Osteoblast (primary cell): ENCODE results near the gene PI4K2A. TPM values are rescaled to one million over a fixed set of nuclear protein-coding genes. Genes with fewer than 3 reads are reported as not detected.

Experiments
- DNase-seq: peaks from one replicate; pipeline ENCODE4 v3.0.0; 2011; ENCODE audit warnings: low spot score, mixed read lengths; ENCODE audit not compliant: insufficient read length; ENCODE audit errors: missing footprints
- H2AFZ ChIP-seq: 2 replicates; pipeline ENCODE4 v1.6.0; 2011; ENCODE audit warnings: mild to moderate bottlenecking, low read length
- H3K27ac ChIP-seq: 2 replicates; pipeline ENCODE4 v1.5.1; 2011; ENCODE audit warnings: mild to moderate bottlenecking, low read depth, low read length, moderate library complexity
- H3K27me3 ChIP-seq: 2 replicates; pipeline ENCODE4 v1.6.0; 2012; ENCODE audit warnings: mild to moderate bottlenecking, control low read depth, inconsistent platforms, low read length, moderate library complexity; ENCODE audit not compliant: insufficient read depth
- H3K36me3 ChIP-seq: 2 replicates; pipeline ENCODE4 v1.5.1; 2011; ENCODE audit warnings: mild to moderate bottlenecking, low read length, control low read depth, moderate library complexity; ENCODE audit not compliant: insufficient read depth
- H3K4me1 ChIP-seq: 2 replicates; pipeline ENCODE4 v1.5.1; 2011; ENCODE audit warnings: mild to moderate bottlenecking, low read length, control low read depth, moderate library complexity; ENCODE audit not compliant: insufficient read depth
- H3K4me2 ChIP-seq: 2 replicates; pipeline ENCODE4 v1.6.0; 2011; ENCODE audit warnings: mild to moderate bottlenecking, low read length; ENCODE audit not compliant: insufficient read depth
- H3K4me3 ChIP-seq: fragments of 200-600 bp; sonication (generic); 3 replicates; pipeline ENCODE4 v1.5.1; 2012; ENCODE audit warnings: mild to moderate bottlenecking, low read length, inconsistent platforms; ENCODE audit not compliant: insufficient read depth
- H3K79me2 ChIP-seq: 2 replicates; pipeline ENCODE4 v1.6.0; 2012; ENCODE audit warnings: mild to moderate bottlenecking, low read length, control low read depth, inconsistent platforms; ENCODE audit not compliant: insufficient read depth
- H3K9me3 ChIP-seq: 2 replicates; pipeline ENCODE4 v1.5.1; 2011; ENCODE audit warnings: low read depth, low read length, control low read depth
- H4K20me1 ChIP-seq: 2 replicates; pipeline ENCODE4 v1.6.0; 2012; ENCODE audit warnings: mild to moderate bottlenecking, low read length, control low read depth; ENCODE audit not compliant: insufficient read depth
- total RNA-seq: library from RNA; depleted of rRNA; stranded (reverse); fragments of >200 nt; gene quantifications from 2 replicates; pipeline ENCODE4 v1.2.3, GENCODE V29; 2012
- TF ChIP-seq, protein P1 (sequence below): IDR thresholded peaks from 2 replicates; pipeline ENCODE4 v1.5.1; 2011; ENCODE audit warnings: mild to moderate bottlenecking, low read depth, low read length, moderate library complexity; ENCODE audit errors: extremely low read depth

Gene PI4K2A
- total RNA-seq, 1 donor = 23.5 TPM

DNA sequence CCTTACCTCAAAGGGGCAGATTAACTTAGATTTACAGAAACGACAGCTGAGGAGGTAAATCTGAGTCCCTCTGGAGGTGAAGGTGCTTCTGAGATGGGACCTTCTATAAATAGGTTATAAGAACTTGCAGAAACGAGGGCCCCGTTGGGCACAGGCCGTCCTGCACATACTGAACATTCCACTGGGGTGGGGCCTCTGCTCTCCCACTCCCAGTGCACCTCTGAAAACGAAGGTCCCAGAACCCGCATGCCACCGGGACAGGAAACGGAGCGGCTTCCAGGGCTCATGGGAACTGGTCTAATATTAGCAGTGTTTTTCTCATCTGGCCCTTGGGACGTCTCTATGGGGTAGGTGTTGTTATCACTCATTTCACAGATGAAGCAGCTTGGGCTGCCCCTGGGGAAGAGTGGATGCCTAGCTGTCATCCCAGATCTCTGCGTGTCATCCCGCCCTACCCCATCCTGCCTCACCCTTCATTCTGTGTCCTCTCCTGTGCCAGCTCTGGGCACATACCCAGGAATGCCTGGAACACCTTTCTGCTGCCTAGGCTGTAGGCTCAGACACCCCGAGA lies 31.4 kb upstream of the PI4K2A start:
- DNase-seq = no peak
- H3K9me3 ChIP-seq = no peaks in the 10 kb centered on the region

DNA sequence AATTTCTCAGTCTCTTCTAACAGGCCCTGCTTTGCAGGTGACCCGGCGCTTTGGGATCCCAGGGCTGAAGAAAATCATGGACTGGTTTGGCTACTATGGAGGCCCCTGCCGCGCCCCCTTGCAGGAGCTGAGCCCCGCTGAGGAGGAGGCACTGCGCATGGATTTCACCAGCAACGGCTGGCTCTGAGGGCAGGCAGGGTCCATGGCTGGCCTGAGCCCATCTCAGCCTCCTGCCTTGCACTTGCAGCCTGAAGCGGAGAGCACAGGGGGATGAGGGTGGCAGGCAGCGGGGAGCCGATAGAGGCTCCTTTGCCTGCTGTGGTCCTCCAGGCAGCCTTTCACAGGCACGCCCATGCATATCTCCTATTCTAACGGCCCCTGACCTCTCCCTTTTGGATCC lies 29.0 kb upstream of the PI4K2A start:
- DNase-seq = no peak
- Histone ChIP-seq H3K4me2 (no peak overlapping the region), H3K9me3 (no peaks in the 10 kb centered on the region), H3K4me1 (no peaks in the 10 kb centered on the region), H3K36me3 (peaks cover 4% of the 10 kb centered on the region), H3K27me3 (no peaks in the 10 kb centered on the region), H3K27ac (no peak overlapping the region), H3K79me2 (no peaks in the 10 kb centered on the region), H2AFZ (no peak overlapping the region), H4K20me1 (no peaks in the 10 kb centered on the region), H3K4me3 (no peak overlapping the region)
- TF ChIP-seq, protein P1, sequence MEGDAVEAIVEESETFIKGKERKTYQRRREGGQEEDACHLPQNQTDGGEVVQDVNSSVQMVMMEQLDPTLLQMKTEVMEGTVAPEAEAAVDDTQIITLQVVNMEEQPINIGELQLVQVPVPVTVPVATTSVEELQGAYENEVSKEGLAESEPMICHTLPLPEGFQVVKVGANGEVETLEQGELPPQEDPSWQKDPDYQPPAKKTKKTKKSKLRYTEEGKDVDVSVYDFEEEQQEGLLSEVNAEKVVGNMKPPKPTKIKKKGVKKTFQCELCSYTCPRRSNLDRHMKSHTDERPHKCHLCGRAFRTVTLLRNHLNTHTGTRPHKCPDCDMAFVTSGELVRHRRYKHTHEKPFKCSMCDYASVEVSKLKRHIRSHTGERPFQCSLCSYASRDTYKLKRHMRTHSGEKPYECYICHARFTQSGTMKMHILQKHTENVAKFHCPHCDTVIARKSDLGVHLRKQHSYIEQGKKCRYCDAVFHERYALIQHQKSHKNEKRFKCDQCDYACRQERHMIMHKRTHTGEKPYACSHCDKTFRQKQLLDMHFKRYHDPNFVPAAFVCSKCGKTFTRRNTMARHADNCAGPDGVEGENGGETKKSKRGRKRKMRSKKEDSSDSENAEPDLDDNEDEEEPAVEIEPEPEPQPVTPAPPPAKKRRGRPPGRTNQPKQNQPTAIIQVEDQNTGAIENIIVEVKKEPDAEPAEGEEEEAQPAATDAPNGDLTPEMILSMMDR = no peak

More for the DNA sequence above, 31.4 kb upstream of the PI4K2A start:
- no peak overlapping the region for H3K4me3 ChIP-seq
- TF ChIP-seq, protein P1 = no peak
- no peaks in the 10 kb centered on the region for H3K79me2 ChIP-seq
- no peaks in the 10 kb centered on the region for H4K20me1 ChIP-seq
- no peak overlapping the region for H3K4me2 ChIP-seq
- H3K27ac ChIP-seq = no peak overlapping the region
- H3K36me3 ChIP-seq = no peaks in the 10 kb centered on the region
- H2AFZ ChIP-seq = no peak overlapping the region
- no peaks in the 10 kb centered on the region for H3K27me3 ChIP-seq
- H3K4me1 ChIP-seq = no peaks in the 10 kb centered on the region

DNA sequence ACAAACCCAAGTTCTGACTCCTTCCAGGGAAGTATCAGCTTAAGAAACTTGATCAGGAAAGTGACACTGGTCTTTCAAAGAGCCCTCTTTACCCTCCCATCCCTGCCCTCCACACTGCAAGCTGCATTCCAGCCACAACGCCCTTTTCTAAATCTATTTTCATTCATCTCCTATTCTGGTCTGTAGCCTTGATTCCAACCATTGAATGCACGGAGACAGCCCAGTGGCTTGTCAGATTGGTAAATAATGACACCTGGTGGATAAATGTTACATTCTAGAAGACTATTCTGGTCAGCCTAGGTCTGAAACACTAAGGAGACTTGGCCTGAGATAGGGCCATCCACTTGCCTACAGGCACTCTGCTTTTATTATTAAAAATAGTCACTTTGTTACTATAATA lies 28.1 kb upstream of the PI4K2A start:
- Histone ChIP-seq H3K4me1 (no peaks in the 10 kb centered on the region), H4K20me1 (no peaks in the 10 kb centered on the region), H3K4me3 (no peak overlapping the region), H3K79me2 (no peaks in the 10 kb centered on the region), H3K36me3 (peaks cover 4% of the 10 kb centered on the region), H3K27ac (no peak overlapping the region), H3K4me2 (no peak overlapping the region), H3K27me3 (no peaks in the 10 kb centered on the region), H3K9me3 (no peaks in the 10 kb centered on the region), H2AFZ (no peak overlapping the region)
- peak; percentile 90 for DNase-seq
- TF ChIP-seq, protein P1 = peak; percentile 51

DNA sequence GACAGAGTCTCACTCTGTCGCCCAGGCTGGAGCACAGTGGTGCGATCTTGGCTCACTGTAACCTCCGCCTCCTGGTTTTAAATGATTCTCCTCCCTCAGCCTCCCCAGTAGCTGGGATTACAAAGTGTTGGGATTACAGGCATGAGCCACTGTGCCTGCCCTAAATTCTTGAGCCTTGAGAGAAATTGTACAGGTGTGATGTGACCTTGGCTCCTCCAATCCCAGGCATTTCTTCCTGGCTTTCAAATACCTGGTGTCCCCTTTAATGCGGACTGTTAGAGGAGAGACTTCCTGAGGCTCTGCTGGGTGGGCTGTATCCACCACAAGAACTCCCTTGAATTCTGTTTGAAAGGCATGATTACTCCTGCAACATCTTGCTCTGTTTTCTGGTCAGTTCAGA lies 22.2 kb upstream of the PI4K2A start:
- Histone ChIP-seq H3K4me3 (no peak overlapping the region), H3K27ac (no peak overlapping the region), H3K9me3 (no peaks in the 10 kb centered on the region), H3K4me2 (no peak overlapping the region), H3K79me2 (peaks cover 2% of the 10 kb centered on the region), H3K4me1 (no peaks in the 10 kb centered on the region), H3K36me3 (peaks cover 4% of the 10 kb centered on the region), H4K20me1 (no peaks in the 10 kb centered on the region), H3K27me3 (no peaks in the 10 kb centered on the region), H2AFZ (no peak overlapping the region)
- TF ChIP-seq, protein P1 = no peak
- DNase-seq = no peak
